Limb (tissue), 2 donors: ENCODE data around the gene MYO18B.

Source experiments
- DNase-seq, 2 donors: peaks; one replicate each; pipeline ENCODE4 v3.0.0-alpha.2; 2016; ENCODE audit errors: extremely low spot score in 2 of 2

MYO18B gene

DNA sequence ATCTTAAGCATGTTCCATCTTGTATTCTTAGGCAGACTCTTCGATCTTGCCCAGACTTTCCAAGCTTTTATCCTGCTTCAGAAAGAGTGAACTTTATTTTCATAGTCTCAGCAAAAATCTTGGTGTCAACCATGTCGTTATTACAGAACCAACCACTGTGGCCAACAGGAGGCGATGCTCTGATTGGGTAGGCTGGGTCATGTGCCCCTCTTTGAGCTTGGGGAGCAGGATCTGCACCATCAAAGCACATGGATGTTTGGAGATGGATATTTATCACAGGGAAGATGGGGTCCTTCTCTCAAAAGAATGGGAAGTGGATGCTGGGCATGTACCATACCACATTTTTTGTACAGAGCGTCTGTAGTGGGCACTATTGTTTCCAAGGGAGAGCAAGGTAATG, 197.4 kb downstream of the MYO18B start:
- no peak for DNase-seq

DNA sequence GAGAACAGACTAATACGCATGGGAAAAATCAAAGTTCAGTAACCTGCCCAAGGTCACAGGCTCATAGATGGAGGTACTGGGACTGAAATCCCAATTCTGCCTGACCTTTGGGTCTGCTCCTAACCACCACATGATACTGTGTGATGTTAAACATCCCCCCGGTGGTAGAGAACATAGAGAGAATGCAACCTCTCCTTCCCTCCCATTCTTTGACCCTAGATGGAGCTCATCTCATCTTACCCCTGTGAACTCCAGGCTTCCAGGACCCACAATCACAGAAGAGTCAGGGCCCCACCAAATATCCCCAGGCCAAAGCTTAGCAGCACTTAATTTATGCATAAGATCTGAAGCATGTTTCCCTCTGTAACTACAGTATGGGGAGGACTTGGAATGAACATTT, 198.5 kb downstream of the MYO18B start:
- DNase-seq = no peak

DNA sequence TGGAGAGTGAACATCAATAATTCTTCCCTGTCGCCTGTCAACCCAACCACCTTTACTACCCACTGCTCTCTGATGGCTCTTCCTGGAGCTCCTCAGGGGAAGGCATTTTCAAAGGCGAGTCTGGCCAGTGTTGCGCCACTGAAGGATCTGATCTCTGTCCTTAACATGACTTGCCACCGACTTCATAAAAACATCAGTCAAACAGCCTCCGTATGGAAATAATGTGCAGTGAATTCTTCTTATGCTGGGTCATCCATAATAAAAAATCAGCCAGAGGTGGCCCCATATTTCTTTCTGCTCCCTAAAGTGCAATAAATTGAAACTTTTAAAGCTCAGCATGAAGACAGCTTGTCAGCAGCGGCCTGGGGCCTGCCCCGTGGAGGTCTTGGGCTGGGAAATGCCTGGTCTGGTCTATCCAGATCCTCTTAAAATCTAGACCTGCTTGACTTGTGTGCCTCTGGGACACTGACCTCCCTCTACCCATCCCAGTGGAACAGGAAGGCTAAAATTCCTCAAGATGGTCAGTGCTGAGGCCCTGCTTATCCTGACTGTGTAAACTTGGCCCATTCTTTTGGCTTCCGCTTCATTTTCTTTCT, 199.5 kb downstream of the MYO18B start:
- no peak for DNase-seq

DNA sequence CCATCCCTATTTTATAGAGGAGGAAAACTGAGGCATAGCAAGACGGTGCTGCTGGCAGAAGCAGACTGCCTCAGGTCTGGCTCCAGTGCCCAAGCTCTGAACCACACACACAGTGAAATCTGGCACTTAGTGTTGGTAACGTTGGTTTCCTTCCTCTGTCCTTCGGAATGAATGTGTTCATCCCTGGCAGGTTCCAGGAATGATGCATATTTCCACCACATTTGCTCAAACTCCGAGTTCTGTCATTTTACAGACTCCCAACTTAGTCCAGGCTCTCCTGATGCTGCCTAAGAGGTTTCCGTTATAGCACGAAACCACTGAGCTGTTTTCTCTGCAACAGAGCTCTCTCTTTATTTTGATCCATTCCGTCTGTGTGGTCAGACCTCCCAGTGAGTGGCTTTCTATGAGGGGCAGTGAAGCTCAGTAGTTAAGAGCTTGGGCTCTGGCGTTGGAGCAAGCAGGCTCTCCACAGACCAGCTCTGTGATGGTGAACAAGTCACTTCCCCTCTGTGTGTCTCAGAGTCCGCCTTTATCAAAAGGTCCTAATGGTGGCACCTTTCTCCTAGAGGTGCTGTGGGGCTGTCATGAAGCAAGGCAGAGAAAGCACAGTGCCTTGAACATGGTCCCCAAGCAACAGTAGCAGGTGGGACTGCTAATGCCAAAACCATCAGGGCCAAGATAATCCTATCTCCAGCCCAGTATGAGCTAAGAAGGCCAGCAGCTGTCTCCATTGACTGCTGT, 200.3 kb downstream of the MYO18B start:
- peak; percentile 43 to 58 for DNase-seq

DNA sequence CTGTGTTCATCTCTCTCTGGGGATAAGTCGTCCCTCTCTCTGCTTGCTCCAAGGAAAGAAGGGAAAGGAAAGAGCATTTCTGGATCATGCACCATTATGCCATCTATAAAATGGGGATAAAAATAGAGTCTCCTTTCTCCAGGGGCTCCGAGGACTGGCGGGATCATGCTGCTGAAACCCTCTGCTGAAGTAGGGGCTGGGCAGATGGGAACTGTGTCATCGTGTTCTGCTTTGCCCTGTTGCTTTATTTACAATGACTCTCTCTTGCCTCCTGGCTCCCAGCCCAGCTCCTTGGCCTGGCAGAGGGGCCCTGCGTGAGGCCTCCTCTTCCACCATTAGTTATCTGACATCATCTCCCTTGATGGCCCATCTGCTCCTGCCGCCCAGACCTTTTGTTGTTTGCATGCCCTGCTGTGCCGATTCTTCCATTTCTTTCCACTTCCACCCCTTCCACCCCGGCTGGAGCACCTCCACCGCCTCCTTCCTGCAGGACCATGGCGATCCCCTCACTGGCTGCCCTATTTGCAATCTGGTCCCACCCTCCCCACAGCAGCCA, 200.9 kb downstream of the MYO18B start:
- peak; percentile 47 to 68 for DNase-seq

DNA sequence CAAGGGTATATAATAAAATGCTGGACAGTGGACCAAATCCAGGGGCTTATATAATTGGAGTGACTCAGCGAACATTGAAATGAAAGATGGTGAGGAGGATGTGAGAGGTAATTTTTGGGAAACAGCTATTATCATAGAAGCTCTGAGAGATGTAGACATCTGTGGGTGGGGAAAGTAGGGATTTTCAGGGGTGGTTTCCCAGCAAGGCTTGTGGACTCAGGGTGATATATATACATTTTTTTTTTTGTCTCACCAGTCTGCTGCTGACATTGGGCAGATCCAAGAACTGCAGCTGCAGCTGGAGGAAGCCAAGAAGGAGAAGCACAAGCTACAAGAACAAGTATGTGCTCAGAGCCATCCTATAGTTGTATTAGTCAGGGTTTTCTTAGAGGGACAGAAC, 208.1 kb downstream of the MYO18B start:
- DNase-seq = no peak

DNA sequence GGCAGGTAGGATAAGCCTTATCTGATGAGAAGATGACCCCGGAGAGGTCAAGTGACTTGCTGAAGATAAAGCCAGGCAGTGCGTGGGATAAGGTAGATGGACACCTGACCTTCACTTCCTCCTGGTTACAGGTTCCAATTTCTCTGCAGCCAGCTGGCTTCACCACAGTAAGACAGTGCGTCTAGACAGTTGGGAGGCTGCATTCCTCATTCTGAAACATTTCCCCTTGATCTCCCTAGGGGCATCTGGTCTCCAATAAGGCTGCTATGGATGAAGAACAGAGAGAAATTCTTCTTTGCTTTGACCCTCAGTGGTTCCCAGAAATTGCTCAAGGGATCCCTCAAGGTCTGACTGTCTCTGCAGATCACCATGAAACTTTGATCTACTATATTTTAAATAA, 211.3 kb downstream of the MYO18B start:
- no peak for DNase-seq

DNA sequence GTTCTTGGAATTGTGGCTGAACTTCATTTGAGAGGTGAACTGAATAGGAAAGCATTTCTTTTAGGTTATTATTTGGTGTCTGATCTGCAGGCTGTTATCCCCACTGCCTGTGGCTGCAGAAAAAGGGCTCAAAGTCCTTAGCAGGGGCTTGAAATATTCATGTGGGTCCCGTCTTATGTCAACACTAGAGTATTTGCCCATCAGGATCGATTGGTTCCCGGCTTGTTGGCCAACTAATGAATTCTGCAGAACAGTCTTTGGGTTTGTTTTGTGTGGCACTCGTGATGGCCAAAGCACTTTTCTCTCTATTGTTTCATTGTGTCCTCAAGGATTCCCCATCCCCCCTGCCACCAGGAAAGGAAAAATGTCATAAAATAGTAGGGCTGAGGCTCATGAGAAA, 211.9 kb downstream of the MYO18B start:
- no peak for DNase-seq

DNA sequence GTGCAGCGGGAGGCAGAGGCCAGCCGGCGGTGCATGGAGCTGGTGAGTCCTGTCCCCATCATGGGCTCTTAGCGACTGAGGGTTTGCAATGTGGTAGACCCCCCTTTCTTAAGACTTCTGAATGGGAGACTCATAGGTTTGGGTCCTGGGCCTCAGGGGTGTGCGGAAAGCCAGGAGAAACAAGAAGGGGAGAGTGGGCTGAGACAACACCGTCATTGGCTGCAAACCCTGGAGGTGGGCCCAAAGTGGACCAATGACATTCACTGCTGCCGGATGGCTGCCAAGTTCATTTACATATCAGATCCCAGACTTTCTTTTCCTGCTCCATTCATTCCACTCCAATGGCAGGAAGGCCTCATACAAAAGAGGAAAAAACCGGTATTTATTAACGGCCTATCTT, 213.3 kb downstream of the MYO18B start:
- no peak for DNase-seq

DNA sequence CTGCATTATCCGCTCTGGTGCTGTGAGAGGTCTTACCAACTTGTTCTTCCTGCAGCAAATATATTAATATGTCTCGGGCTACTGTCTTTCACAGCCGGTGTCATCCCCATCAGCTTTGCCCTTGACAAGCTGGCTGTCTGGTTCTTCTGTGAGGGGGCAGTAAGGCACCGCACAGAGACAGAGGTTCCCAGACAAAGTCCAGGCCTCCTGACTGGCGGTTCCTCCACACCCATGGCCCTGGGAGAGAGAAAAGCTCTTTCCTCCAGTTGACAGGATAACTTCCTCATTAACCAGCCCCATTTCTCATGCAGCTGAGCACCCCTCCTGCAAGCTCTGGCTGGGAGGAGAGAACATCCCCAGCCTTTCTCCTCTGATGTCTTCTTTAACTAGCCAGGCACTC, 214.8 kb downstream of the MYO18B start:
- DNase-seq = no peak

DNA sequence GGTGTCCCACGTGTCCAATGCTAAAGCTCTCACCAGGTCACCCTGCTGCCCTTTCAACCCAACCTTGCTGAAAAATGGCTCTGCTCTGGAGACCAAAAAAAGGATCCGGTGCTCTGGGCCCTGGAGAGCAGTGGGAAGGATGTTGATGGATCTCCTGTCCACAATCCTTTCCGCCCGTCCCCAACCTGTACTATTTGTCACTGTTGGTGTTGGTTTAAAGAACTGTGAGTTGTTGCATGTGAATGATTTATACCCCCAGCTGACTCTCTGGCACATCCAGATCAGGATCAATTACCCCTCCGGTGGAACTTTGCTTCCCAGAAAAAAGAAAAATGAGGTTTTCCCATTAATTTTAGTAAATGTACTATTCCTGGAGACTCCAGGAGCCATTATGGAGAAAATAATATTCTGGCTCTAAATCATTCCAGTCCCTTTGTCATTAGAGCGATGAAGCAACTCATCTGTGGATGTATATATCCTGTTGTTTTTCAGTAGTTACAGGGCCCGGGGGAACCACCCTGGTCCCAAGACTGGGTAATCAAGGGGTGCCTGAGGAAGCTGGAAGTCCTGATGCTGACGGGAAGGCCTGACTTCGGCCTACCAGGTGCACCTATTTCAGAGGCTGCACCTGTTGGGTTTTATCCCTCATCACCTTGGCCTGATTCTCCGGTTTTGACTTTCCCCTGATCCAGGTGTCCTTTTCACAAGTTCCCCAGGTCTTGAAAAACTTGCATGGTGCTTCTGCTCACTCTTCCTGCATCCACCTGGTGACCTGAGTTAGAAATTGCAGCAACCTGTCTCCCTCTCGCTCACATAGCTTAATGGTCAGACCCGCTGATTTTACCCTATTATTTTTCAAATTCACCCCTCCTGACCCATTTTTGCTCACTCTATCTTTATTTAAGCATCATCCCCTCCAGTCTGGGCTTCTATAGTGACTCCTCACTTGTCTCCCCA, 218.1 kb downstream of the MYO18B start:
- DNase-seq = no peak

DNA sequence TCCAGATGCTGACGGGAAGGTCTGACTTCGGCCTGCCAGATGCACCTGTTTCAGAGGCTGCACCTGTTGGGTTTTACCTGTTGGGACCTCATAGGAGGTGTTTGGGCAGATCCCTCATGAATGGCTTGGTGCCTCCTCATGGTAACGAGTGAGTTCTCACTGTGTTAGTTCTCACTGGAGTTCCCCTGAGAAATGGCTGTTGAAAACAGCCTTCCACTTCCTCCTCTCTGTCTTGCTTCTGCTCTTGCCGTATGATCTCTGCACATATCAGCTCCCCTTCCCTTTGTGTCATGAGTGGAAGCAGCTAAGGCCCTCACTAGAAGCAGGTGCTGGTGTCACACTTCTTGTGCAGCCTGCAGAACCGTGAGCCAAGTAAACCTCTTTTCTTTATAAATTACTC, 219.7 kb downstream of the MYO18B start:
- DNase-seq = no peak

DNA sequence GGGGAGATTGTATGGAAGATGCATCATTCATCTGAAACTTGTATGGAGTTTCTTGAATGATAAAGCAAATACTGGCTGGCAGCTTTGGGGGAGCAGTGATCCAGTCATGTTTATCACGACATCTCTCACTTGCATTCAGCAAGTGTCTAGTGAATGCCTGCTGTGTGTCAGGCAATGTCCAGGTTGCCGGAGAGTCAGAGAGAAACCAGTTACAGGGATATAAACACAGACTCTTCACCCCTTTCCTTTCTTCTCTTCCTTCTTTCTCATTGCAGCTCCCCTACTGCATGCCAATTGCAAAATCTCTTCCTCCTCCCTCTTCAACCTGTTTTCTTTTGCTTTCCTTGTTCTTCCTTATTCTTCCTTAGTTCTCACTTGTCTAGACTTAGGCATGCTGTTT, 220.7 kb downstream of the MYO18B start:
- DNase-seq = no peak

DNA sequence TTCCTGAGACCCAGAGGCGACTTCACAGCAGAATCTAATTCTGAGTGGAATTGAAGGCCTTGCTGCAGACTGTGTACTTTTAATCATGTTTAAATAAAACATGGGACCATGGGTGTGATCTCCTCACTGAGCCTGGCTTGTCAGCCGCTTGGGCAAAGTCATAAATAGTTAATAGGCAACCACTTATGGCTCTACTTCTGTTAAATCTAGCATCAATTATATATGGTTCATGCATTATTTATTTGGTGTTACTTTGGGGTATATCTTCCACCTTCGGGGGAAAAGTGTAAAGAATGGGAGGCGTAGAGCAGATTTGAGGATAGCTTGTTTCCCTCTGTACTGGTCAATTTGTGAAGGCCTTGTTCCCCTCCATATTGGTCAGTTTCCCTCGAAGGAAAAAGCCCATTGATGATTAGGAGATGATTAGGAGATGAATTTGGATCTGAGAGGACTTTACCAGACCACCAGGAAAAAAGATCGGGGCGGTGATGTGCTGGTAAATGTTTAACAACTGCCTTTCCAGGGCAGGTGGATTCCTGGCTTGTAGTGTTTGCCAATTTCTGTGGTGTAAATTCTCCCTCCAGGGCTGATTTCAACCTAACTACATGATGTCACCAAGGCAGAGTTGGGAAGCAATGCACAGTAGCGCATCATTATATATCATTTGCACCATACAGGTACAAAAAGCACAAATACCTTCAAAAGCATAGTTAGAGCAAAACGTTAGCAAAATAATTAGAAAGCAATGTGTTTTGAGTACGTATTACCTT, 223.2 kb downstream of the MYO18B start:
- no peak for DNase-seq

DNA sequence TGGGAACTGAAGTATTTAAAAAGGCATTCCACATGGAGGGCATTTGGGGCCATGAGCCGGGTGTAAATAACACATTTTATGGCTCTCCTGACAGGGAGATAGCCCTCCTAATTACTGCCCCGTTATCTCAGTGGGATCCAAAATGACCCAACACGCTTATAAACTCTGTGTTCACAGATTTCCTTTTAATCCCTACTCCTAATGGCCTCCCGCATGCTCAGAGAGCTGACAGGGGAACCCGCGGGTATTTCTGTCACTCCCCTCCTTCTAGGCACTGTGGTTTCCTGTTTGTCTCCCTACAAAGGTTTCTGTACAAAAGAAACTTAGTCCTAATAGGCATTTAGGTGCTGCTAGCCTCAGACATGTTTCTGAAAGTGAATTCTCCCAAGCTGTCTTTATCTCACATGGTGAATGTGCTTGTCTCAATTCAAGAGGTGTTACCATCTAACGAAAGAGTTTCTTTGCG, 224.5 kb downstream of the MYO18B start:
- no peak for DNase-seq

DNA sequence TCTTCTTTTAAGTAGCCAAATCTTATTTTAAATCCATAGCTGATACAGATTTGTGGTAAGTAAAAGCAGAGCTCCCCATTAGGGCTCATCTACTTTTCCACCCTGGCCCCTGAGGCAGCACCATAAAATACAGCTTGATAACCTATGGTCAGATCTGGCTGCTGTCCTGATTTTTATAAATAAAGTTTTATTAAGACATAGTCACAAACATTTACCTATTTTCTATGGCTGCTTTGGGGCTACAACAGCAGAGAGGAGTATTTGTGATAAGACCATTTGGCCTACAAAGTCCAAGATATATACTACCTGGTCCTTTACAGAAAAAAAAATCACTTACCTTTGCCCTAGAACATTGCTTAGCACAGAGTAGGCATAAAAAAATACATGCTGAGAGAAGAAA, 227.3 kb downstream of the MYO18B start:
- DNase-seq = no peak

DNA sequence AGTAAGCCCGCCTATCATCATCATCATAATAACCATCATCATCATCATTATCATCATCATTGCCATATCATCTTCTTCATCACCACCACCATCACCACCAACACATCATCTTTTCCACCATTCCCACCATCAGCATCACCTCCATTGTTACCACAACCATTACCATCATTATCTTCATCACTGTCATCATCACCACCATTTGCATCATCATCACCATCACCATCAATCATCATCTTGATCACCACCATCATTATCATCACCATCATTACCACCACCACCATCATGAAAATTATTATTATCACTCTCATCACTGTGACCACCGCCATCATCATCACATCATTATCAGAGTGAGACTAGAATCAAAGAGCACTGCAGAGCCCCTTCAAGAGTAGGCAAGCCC, 227.9 kb downstream of the MYO18B start:
- no peak for DNase-seq

DNA sequence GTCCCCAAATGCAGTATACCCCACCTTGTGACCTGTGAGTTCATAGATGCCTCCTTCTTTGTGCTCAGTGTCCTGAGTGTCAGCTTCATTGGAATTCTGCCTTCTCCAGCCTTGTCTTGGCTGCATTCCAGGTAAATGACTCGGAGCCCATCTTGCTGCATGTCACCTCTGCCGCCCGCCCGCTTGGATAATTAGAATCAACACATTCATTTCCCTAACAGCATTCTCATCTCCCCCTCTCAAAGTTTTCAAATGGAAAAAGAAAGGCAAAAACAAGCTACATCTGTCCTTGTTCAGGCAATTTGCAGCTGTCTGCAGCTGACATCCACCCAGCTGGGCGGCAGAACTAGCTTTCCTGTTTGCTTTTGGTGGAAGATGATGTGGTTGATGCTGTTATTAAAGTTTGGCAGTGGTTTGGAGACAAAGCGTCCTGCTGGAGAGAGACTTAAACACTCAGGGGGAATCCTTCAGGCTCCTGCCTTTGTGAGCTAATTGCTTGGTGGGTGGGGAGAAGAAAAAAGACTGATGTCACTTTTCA, 228.5 kb downstream of the MYO18B start:
- peak; percentile 38 to 55 for DNase-seq

DNA sequence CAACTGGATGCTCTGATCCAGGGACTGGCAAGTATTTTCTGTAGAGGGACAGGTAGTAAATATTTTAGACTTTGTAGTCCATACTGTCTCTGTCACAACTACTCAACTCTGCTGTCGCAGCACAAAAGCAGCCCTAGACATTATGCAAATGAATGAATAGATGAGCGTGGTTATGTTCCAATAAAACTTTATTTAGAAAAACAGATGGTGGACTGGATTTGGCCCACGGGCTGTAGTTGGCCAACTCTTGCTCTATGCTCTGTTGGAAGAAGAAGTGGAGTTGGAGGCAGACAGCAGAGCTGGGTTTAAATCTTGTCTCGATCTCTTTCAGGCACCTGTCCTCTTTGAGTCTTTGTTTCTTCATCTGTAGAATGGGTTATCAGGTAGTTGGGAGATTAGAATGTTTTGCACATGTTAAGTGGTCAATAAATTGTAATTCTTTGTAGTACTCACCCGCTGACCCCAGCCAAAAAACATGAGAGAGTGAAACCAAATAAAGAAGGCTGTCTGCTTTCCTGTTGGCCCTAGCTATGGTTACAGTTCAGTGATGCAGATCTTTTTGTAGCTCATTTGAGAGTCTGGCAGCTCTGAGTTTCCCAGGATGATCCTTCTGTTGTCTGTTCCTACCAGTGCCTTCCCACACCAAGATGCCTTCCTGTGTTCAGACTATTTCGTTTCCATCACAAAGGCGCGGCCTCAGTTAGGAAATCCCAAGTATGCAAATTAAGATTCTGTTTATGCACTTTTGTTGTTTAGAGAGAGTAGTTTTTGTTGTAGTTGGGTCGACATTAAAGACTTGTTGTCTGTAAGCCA, 229.2 kb downstream of the MYO18B start:
- DNase-seq = no peak

DNA sequence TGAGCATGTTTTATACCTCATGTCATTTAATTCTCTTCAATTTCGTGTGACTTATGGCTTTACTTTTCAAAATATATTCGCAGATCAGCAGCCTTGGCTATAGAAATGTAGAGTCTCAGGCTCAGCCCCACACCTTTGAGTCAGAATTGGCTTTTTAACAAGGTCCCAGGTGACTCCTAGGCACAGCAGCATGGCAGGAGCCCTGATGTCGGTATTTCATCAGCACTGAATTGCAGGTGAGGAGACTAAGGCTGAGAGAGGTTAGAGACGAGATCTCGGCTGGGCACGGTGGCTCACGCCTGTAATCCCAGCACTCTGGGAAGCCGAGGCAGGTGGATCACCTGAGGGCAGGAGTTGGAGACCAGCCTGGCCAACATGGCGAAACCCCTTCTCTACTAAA, 230.4 kb downstream of the MYO18B start:
- DNase-seq = no peak
